ENCODE data around the gene TSPEAR. TPM values are rescaled to one million over a fixed set of nuclear protein-coding genes. Genes with fewer than 3 reads are reported as not detected.

The TSPEAR gene
- total and polyA plus RNA-seq, 2 donors (not counting 1 experiment from before 2014, with no cell fraction given): not detected

DNA sequence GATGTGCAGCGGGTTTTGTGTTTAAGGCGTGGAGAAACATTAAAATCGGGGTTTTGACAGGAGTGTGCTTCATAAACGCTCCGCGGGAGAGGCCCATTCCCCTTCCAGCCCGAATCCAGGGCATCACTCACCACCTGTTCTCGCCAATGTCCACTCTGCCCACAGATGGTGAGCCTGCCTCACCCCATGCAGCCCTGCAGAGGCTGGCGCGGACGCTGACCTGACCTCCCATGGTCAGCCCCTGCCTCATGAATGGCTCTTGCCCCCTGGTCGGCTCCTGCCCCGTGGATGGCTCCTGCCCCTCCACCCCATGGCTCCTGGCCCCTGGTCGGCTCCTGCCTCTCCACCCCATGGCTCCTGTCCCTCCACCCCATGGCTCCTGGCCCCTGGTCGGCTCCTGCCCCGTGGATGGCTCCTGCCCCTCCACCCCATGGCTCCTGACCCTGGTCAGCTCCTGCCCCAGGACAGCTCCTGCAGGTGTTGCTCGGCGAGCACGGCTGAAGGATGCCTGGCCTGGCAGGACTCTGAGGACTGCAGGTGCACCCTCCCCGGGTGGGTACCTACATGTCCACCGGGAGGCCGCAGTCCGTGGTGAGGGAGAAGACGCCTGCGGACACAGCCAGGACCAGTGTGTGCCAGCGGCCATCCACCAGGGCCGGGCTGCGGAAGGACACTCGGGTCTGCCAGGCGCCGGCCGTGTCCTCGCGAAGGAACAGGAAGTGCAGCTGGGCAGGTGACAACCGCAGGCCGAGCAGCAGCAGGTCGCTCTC is 178.1 kb downstream of the TSPEAR start:
- Histone ChIP-seq H3K36me3 (ENCODE audit: control insufficient read depth, insufficient read depth, low read length) (no peaks in the 10 kb centered on the region), H3K4me3 (replicated peaks in 1 of 4; ENCODE audit: control extremely low read depth in 1 of 4, insufficient read depth in 1 of 4, low read depth in 3 of 4, low read length in 4 of 4) (no peak overlapping the region), H2AFZ (ENCODE audit: low read length) (no peak overlapping the region), H4K20me1 (ENCODE audit: control insufficient read depth, extremely low read depth, insufficient read depth, low read length) (no peaks in the 10 kb centered on the region), H3K9ac (ENCODE audit: insufficient read depth, low read length) (no peak overlapping the region), H3K27me3 (ENCODE audit: control insufficient read depth, insufficient read depth, low read length) (no peaks in the 10 kb centered on the region), H3K4me1 (ENCODE audit: control insufficient read depth, extremely low read depth, insufficient read depth, low read length) (no peaks in the 10 kb centered on the region), H3K27ac (ENCODE audit: insufficient read depth, low read length) (no peak overlapping the region), H3K9me3 (ENCODE audit: control insufficient read depth, insufficient read depth, low read depth, low read length) (no peaks in the 10 kb centered on the region), H3K79me2 (ENCODE audit: control insufficient read depth, insufficient read depth, low read length) (no peaks in the 10 kb centered on the region), H3K4me2 (ENCODE audit: extremely low read depth, insufficient read depth, low read length) (no peak overlapping the region)
- no peak for DNase-seq (ENCODE audit: low read depth in 2 of 2)
- TF ChIP-seq, protein P1, sequence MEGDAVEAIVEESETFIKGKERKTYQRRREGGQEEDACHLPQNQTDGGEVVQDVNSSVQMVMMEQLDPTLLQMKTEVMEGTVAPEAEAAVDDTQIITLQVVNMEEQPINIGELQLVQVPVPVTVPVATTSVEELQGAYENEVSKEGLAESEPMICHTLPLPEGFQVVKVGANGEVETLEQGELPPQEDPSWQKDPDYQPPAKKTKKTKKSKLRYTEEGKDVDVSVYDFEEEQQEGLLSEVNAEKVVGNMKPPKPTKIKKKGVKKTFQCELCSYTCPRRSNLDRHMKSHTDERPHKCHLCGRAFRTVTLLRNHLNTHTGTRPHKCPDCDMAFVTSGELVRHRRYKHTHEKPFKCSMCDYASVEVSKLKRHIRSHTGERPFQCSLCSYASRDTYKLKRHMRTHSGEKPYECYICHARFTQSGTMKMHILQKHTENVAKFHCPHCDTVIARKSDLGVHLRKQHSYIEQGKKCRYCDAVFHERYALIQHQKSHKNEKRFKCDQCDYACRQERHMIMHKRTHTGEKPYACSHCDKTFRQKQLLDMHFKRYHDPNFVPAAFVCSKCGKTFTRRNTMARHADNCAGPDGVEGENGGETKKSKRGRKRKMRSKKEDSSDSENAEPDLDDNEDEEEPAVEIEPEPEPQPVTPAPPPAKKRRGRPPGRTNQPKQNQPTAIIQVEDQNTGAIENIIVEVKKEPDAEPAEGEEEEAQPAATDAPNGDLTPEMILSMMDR (conservative IDR thresholded peaks at IDR 0.05 in 1 of 2, IDR thresholded peaks at IDR 0.05 in 1 of 2; ENCODE audit: low read depth in 1 of 2, low read length in 2 of 2): no peak
- no peak for TF ChIP-seq EZH2 (IDR thresholded peaks at IDR 0.05; ENCODE audit: low read length, missing control alignments)

DNA sequence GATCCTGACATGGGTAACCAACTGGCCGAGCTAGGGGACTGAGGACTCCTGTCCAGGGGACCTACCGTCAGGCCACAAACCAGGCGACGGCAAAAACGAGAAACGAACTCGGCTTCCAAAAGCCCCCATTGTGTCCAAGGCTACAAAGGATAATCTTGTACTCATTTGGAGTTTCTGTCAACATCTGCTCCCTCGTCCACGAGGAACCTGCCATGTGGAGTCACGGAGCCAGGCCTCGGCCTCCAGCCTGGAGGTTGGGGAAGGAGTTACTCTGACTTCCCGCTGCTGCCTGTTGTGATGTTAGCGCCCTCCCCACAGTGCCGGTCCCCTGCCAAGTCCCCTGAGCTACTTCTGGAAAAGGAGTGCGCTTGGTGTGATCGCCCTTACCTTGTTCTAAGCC is 178.7 kb downstream of the TSPEAR start:
- no peak for DNase-seq (ENCODE audit: low read depth in 2 of 2)
- no peak overlapping the region for H3K4me2 ChIP-seq (ENCODE audit: extremely low read depth, insufficient read depth, low read length)
- TF ChIP-seq, protein P1 (conservative IDR thresholded peaks at IDR 0.05 in 1 of 2, IDR thresholded peaks at IDR 0.05 in 1 of 2; ENCODE audit: low read depth in 1 of 2, low read length in 2 of 2): no peak
- TF ChIP-seq EZH2 (IDR thresholded peaks at IDR 0.05; ENCODE audit: low read length, missing control alignments): no peak
- H3K27me3 ChIP-seq (ENCODE audit: control insufficient read depth, insufficient read depth, low read length): no peaks in the 10 kb centered on the region
- H3K9ac ChIP-seq (ENCODE audit: insufficient read depth, low read length): no peak overlapping the region
- no peaks in the 10 kb centered on the region for H4K20me1 ChIP-seq (ENCODE audit: control insufficient read depth, extremely low read depth, insufficient read depth, low read length)
- H3K79me2 ChIP-seq (ENCODE audit: control insufficient read depth, insufficient read depth, low read length): no peaks in the 10 kb centered on the region
- no peak overlapping the region for H3K27ac ChIP-seq (ENCODE audit: insufficient read depth, low read length)
- H3K36me3 ChIP-seq (ENCODE audit: control insufficient read depth, insufficient read depth, low read length): no peaks in the 10 kb centered on the region
- H2AFZ ChIP-seq (ENCODE audit: low read length): no peak overlapping the region
- no peak overlapping the region for H3K4me3 ChIP-seq (replicated peaks in 1 of 4; ENCODE audit: control extremely low read depth in 1 of 4, insufficient read depth in 1 of 4, low read depth in 3 of 4, low read length in 4 of 4)
- H3K4me1 ChIP-seq (ENCODE audit: control insufficient read depth, extremely low read depth, insufficient read depth, low read length): no peaks in the 10 kb centered on the region
- H3K9me3 ChIP-seq (ENCODE audit: control insufficient read depth, insufficient read depth, low read depth, low read length): no peaks in the 10 kb centered on the region

DNA sequence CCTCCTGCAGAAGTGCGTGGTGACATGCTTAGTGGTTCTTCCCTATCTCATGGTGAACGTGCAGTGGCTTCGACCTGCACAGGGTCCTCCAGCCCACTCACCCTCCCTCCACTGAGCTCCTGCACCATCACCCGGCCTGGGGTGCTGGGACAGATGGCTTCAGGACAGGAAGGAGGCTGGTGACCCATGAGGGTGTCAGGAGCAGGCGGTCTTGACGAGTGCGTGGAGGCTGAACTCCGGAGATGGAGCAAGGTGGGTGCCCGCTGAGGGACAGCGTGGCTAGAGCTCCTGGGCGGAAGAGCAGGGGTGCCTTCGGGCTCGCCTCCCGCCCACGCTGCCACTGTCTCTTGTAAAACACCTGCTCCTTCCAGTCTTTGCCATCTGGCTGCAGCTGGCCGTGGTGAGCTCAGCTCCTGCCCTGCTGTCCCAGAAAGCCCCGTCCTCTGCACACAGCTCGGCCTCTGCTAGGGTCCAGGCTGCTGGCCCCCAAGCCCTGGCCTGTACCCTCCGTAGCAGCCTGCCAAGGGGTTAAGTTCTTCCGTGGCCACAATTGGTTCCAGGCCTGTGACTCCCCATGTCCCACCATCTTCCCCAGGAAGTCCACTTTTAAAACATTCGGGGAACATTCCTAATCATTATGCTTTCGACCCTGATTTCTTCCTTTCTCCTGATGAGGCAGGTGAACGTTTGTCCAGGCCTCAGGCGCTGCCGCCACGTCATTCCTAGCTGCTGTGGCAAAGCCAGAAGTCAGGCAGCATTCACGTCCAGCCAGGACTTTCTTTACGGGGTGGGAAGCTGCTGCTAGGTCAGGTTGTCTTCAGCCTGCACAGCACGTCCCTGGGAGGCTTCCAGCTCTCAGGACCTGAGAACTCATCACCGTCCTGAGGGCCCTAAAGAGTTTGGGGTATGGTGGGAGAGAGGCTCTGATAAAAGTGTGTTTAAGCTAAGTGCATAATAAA is 179.5 kb downstream of the TSPEAR start:
- Histone ChIP-seq H3K27ac (ENCODE audit: insufficient read depth, low read length) (no peak overlapping the region), H2AFZ (ENCODE audit: low read length) (no peak overlapping the region), H3K36me3 (ENCODE audit: control insufficient read depth, insufficient read depth, low read length) (no peaks in the 10 kb centered on the region), H3K4me1 (ENCODE audit: control insufficient read depth, extremely low read depth, insufficient read depth, low read length) (no peaks in the 10 kb centered on the region), H3K4me2 (ENCODE audit: extremely low read depth, insufficient read depth, low read length) (no peak overlapping the region), H3K27me3 (ENCODE audit: control insufficient read depth, insufficient read depth, low read length) (no peaks in the 10 kb centered on the region), H3K9ac (ENCODE audit: insufficient read depth, low read length) (no peak overlapping the region), H3K9me3 (ENCODE audit: control insufficient read depth, insufficient read depth, low read depth, low read length) (no peaks in the 10 kb centered on the region), H3K4me3 (replicated peaks in 1 of 4; ENCODE audit: control extremely low read depth in 1 of 4, insufficient read depth in 1 of 4, low read depth in 3 of 4, low read length in 4 of 4) (no peak overlapping the region), H4K20me1 (ENCODE audit: control insufficient read depth, extremely low read depth, insufficient read depth, low read length) (no peaks in the 10 kb centered on the region), H3K79me2 (ENCODE audit: control insufficient read depth, insufficient read depth, low read length) (no peaks in the 10 kb centered on the region)
- no peak for DNase-seq (ENCODE audit: low read depth in 2 of 2)
- no peak for TF ChIP-seq EZH2 (IDR thresholded peaks at IDR 0.05; ENCODE audit: low read length, missing control alignments)

Data from fibroblast of lung (primary cell).